Gastroesophageal sphincter (tissue), 4 donors: ENCODE results near the gene FFAR3. TPM values are rescaled to one million over a fixed set of nuclear protein-coding genes. Genes with fewer than 3 reads are reported as not detected.

Source experiments
- ATAC-seq: fragments of 150-250 bp; one replicate; pipeline ENCODE4 v1.9.1; 2016; ENCODE audit warnings: mild to moderate bottlenecking, moderate library complexity
- H3K27ac ChIP-seq, 4 donors: fragments of 200-600 bp; sonication (generic) in 3 of 4; 1 replicate in 3 of 4; 2 replicates in 1 of 4; pipeline ENCODE4 v1.5.1; 2016 to 2019
- H3K27me3 ChIP-seq: fragments of 200-600 bp; sonication (generic); one replicate; pipeline ENCODE4 v1.5.1; 2019
- H3K36me3 ChIP-seq, 2 donors: fragments of 200-600 bp; sonication (generic); one replicate each; pipeline ENCODE4 v1.5.1; 2019; ENCODE audit warnings: control low read depth in 1 of 2
- H3K4me1 ChIP-seq, 3 donors: fragments of 200-600 bp; sonication (generic); 1 replicate in 2 of 3; 2 replicates in 1 of 3; pipeline ENCODE4 v1.5.1; 2016 to 2019; ENCODE audit warnings: control low read depth in 2 of 3
- H3K4me3 ChIP-seq, 2 donors: fragments of 200-600 bp; sonication (generic); one replicate each; pipeline ENCODE4 v1.5.1; 2019; ENCODE audit warnings: mild to moderate bottlenecking in 1 of 2, moderate library complexity in 1 of 2
- H3K9me3 ChIP-seq, 3 donors: fragments of 200-600 bp; sonication (generic); one replicate each; pipeline ENCODE4 v1.5.1; 2017 to 2019; ENCODE audit warnings: control low read depth in 2 of 3
- EP300 ChIP-seq: sonication (generic); formaldehyde crosslinking; IDR thresholded peaks from one replicate; pipeline ENCODE4 v1.6.1; 2017; ENCODE audit warnings: antibody characterized with exemption, mild to moderate bottlenecking
- POLR2A ChIP-seq, 2 donors: fragments of 450-650 bp; IDR thresholded peaks; one replicate each; pipeline ENCODE4 v1.6.1; 2017; ENCODE audit warnings: antibody characterized with exemption in 2 of 2, mild to moderate bottlenecking in 2 of 2, moderate library complexity in 1 of 2
- POLR2AphosphoS5 ChIP-seq: sonication (generic); formaldehyde crosslinking; IDR thresholded peaks from one replicate; pipeline ENCODE4 v1.6.1; 2017; ENCODE audit warnings: antibody characterized with exemption
- WGBS, 2 donors: methylation state at CpG; one replicate each; pipeline ENCODE4 v1.1.5; 2018; ENCODE audit warnings: low coverage in 1 of 2; 5-methylcytosine and 5-hydroxymethylcytosine counted together
- total RNA-seq, 4 donors: library from RNA; depleted of rRNA; stranded (reverse); fragments of >200 nt; gene quantifications; one replicate each; pipeline ENCODE4 v1.1.0, GENCODE V29; 2016
- TF ChIP-seq, protein P1 (sequence below), 4 experiments: fragments of 200-600 bp in 2 of 4; fragments of 450-650 bp in 2 of 4; sonication (generic) in 1 of 4; IDR thresholded peaks; one replicate each; pipeline ENCODE4 v1.5.1; 2017 to 2019; ENCODE audit warnings: antibody characterized with exemption in 4 of 4, mild to moderate bottlenecking in 2 of 4, moderate library complexity in 2 of 4

FFAR3 gene
- total RNA-seq, 4 donors from 2014 or later = 0.13 TPM; not detected in 3

DNA sequence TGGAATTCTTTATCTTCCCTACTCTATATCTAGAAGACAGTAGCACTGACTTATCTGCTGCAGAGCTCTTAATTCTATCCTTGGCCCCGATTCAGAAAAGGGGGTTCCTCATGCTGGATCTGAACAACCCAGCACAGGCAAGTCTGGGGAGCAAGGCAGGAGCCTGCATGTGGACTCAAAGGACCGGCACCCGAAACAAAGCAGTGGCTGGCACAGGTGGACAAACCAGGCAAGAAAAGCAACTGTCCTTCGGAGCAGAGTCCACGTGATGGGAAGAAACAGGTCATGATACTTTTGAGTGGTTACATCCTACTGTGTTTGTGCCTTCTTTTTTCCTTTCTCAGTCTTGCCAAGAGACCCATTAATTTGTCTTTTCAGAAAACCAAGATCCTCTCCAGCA lies 50.9 kb downstream of the FFAR3 start:
- no peak overlapping the region for H3K4me3 ChIP-seq
- no peak for TF ChIP-seq POLR2A (IDR thresholded peaks at IDR 0.05)
- TF ChIP-seq EP300 = no peak
- no peak for TF ChIP-seq POLR2AphosphoS5
- TF ChIP-seq, protein P1, sequence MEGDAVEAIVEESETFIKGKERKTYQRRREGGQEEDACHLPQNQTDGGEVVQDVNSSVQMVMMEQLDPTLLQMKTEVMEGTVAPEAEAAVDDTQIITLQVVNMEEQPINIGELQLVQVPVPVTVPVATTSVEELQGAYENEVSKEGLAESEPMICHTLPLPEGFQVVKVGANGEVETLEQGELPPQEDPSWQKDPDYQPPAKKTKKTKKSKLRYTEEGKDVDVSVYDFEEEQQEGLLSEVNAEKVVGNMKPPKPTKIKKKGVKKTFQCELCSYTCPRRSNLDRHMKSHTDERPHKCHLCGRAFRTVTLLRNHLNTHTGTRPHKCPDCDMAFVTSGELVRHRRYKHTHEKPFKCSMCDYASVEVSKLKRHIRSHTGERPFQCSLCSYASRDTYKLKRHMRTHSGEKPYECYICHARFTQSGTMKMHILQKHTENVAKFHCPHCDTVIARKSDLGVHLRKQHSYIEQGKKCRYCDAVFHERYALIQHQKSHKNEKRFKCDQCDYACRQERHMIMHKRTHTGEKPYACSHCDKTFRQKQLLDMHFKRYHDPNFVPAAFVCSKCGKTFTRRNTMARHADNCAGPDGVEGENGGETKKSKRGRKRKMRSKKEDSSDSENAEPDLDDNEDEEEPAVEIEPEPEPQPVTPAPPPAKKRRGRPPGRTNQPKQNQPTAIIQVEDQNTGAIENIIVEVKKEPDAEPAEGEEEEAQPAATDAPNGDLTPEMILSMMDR (IDR thresholded peaks at IDR 0.05) = no peak
- no peaks in the 10 kb centered on the region for H3K9me3 ChIP-seq
- no peak overlapping the region for H3K27ac ChIP-seq
- WGBS, 2 donors = 34 to 50% methylated on average over 2 to 4 of the region's 5 CpGs
- no peak for ATAC-seq
- peaks cover 38% of the 10 kb centered on the region for H3K27me3 ChIP-seq
- H3K4me1 ChIP-seq = no peaks in the 10 kb centered on the region
- no peaks in the 10 kb centered on the region for H3K36me3 ChIP-seq

Other genes starting within 250 kb of the FFAR3 start
- gene FXYD3, start 242.6 kb upstream of the FFAR3 start, total RNA-seq = 10 to 100 TPM in 1 of 4 donors, 1 to 10 TPM in 3; 1.2 to 38.8 (median 4.2) TPM
- 10 to 100 TPM; 24.8 to 47.9 (median 36.2) TPM for gene LGI4, start 223.4 kb upstream of the FFAR3 start, total RNA-seq
- gene FXYD1, start 219.6 kb upstream of the FFAR3 start, total RNA-seq = 100 to 1,000 TPM in 1 of 4 donors, 10 to 100 TPM in 3; 42.8 to 140 (median 52.7) TPM
- gene FXYD7, start 215.2 kb upstream of the FFAR3 start, total RNA-seq = not detected
- gene FXYD5, start 203.7 kb upstream of the FFAR3 start, total RNA-seq = 10 to 100 TPM; 18.8 to 42.5 (median 33.0) TPM
- not detected for gene FAM187B, start 129.7 kb upstream of the FFAR3 start, total RNA-seq
- 1 to 10 TPM; 3.3 to 6.6 (median 5.2) TPM for gene LSR, start 109.5 kb upstream of the FFAR3 start, total RNA-seq
- gene USF2, start 89.5 kb upstream of the FFAR3 start, total RNA-seq = 100 to 1,000 TPM in 1 of 4 donors, 10 to 100 TPM in 3; 75.1 to 137 (median 93.0) TPM
- gene HAMP, start 75.9 kb upstream of the FFAR3 start, total RNA-seq = not detected
- under 1 TPM in 1 of 4 donors, not detected in 3; 0.40 TPM for gene MAG, start 66.3 kb upstream of the FFAR3 start, total RNA-seq
- gene CD22, start 29.3 kb upstream of the FFAR3 start, total RNA-seq = 1 to 10 TPM; 2.7 to 5.6 (median 4.9) TPM
- gene FFAR1, start 10.6 kb upstream of the FFAR3 start, total RNA-seq = not detected
- gene GPR42, start 12.6 kb downstream of the FFAR3 start, total RNA-seq = not detected
- 1 to 10 TPM in 1 of 4 donors, under 1 TPM in 1, not detected in 2; 0.35 to 1.3 TPM for gene FFAR2, start 89.8 kb downstream of the FFAR3 start, total RNA-seq
- gene KRTDAP, start 132.0 kb downstream of the FFAR3 start, total RNA-seq = not detected
- gene DMKN, start 155.2 kb downstream of the FFAR3 start, total RNA-seq = 10 to 100 TPM in 2 of 4 donors, 1 to 10 TPM in 2; 5.6 to 20.0 (median 9.0) TPM
- 10 to 100 TPM in 1 of 4 donors, 1 to 10 TPM in 2, not detected in 1; 1.0 to 13.4 (median 1.2) TPM for gene SBSN, start 169.9 kb downstream of the FFAR3 start, total RNA-seq
- gene GAPDHS, start 175.0 kb downstream of the FFAR3 start, total RNA-seq = not detected
- gene TMEM147, start 187.2 kb downstream of the FFAR3 start, total RNA-seq = 10 to 100 TPM; 60.0 to 82.6 (median 64.1) TPM
- not detected for gene ATP4A, start 205.2 kb downstream of the FFAR3 start, total RNA-seq
- not detected for gene PMIS2, start 227.7 kb downstream of the FFAR3 start, total RNA-seq